ENCODE results near the gene LOXL3.

Gene LOXL3

GRCh38 chr2:74551942-74552913, 1.5 kb downstream of the LOXL3 start:
- no peak for DNase-seq (ENCODE audit: low spot score)

GRCh38 chr2:74551530-74551929, 2.2 kb downstream of the LOXL3 start:
- no peak for DNase-seq (ENCODE audit: low spot score)

- no peak for DNase-seq (ENCODE audit: low spot score)
These were observed 3.5 kb downstream of the LOXL3 start for GRCh38 chr2:74550231-74550630.

DNA sequence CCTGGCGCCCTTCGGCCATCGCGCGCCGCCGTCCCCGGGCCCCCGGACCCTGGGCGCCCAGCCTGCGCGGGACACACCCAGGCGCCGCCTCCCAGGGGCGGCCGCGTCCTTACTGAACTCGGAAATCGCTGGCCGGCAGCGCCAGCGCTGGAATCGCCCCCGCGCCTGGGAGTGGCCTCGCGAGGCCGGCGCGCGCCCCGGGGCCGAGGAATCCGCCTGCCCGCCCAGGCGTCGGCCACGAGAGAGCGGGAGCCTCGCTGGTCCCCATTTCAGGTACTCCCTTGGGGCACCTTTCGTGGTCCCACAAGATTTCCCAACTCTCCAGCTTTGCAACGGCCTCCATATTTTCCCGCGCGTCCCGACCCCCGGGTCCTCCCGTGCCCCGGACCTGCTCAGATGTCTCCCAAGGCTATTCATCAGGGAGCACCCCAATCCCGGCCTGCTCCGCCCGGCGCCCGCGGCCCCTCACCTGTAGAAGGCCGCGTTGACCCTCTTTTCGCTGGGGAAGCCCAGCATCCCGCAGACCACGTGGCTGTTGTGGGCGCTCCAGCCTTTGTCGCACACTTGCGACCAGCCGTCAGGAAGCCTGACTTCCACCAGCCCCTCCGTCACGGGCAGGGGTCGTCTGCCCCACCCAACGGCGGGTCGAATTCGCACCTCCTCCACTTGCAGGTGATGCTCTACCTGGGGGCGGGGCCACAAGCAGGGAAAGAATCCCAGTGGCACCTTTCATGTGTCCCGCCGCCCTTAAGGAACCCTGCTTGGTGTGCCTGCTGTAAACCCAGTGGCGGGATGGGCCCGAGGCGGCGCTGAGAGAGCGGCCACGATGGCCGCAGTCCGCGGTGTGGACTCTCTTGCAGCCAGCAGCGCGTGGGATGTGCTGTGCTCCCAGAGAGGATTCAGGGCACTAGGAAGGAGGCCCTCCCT, 4.6 kb downstream of the LOXL3 start:
- no peak for DNase-seq (ENCODE audit: low spot score)

DNA sequence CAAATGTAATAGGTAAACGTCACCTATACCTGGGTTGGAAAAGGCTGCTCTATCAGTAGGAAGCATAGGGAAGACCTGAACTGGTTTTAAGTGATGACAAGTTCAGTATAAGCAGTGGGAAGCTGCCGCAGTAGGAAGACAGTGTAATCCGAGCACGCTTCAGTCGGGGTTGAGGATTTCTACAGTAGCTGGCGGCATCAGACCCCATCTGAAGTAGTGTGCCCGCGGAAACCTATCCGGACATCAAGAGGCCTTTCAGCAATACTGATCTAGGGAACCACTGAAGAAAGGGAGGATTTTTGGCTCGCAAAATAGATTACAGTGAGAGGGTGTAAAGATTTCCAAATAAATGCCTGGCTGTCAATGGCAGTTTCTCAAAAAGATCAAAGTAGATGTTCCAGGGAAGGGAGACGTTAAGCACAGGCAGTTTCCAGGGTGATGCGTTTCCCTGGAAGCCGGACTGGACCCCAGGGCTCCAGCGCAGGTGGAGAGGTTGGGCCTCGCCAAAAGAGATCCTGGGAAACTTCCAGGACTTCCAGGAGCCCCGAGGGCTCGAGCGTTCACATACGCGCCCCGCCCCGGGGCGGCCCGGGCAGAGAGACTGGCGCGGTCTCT, 5.3 kb downstream of the LOXL3 start:
- no peak for DNase-seq (ENCODE audit: low spot score)

DNA sequence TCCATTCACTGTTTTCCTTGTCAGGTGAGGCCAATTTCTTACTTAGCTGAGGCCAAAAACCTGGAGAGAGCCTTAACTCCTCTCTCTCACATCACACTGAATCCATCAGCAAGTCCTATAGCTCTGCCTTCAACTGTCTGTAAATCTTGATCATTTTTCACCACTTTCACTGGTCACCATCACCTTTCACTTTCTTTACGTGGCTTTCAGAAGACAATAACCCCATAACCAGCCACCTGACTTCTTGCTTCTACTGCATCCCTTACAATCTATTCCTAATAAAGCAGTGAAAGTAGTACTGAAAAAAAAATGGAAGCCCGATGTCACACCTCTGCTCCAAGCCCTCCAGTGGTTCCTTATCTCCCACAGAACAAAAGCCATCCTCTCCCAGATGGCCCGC, 7.7 kb downstream of the LOXL3 start:
- DNase-seq (ENCODE audit: low spot score): no peak

GRCh38 chr2:74544634-74545033, 9.1 kb downstream of the LOXL3 start:
- no peak for DNase-seq (ENCODE audit: low spot score)

GRCh38 chr2:74542978-74543377, 10.8 kb downstream of the LOXL3 start:
- no peak for DNase-seq (ENCODE audit: low spot score)

DNA sequence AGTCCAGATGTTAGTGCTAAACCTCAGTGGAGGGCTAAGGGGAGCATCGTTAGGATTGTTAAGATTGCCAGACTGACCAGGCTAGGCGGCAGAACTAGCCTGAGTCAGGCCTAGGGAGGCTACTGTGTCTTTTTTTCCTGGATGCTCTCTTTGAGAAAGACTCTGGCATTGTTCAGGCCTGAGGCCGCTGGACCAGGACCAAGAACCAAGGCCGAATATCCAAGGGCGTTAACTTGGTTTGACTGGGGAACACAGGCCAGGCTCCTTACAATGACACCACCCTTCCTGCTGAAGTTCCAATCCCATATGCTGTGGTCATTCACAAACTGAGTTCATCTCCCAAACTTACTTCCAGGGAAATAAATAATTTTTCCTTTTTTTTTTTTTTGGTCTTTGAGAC, 13.5 kb downstream of the LOXL3 start:
- no peak for DNase-seq (ENCODE audit: low spot score)

DNA sequence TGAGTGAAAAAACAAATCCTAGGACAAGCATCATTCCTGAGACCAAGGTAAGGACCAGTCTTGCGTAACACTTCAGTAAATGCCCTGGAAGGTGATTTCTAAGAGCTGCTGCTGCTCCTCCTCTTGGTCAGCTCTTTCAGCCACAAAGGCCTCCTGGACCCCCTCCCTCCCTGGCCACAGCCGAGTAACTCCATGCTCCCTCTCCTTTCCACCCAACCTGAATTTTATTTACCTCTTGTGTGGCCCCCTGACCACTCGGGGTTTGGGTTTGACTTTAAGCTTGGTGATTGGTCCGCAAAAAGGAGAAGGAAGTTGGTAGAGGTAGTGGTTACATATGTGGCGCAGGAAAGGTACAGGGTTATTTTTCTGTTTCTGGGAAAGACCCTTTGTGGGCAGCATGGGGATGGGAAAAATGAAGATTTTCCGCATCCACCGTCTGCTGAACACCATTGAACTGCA, 14.8 kb downstream of the LOXL3 start:
- no peak for DNase-seq (ENCODE audit: low spot score)

DNA sequence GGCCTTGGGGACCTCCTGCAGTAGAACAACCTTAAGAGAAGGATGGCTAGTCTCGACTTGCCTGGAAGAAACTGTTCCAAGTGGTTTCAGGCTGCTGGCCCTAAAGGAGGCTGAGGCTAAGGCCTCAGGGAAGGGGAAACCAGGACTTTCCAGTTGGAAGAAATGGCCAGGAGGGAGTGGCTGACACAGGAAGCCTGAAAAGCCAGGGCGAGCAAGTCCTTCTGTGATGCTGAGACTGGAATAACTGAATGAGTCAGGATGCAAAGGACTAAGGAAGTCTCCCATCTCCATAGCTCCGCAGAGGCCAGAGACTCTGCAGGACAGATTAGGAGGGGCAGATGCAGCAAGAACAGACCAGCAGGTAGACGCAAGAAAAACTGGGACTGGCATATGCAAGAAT, 16.6 kb downstream of the LOXL3 start:
- no peak for DNase-seq (ENCODE audit: low spot score)

DNA sequence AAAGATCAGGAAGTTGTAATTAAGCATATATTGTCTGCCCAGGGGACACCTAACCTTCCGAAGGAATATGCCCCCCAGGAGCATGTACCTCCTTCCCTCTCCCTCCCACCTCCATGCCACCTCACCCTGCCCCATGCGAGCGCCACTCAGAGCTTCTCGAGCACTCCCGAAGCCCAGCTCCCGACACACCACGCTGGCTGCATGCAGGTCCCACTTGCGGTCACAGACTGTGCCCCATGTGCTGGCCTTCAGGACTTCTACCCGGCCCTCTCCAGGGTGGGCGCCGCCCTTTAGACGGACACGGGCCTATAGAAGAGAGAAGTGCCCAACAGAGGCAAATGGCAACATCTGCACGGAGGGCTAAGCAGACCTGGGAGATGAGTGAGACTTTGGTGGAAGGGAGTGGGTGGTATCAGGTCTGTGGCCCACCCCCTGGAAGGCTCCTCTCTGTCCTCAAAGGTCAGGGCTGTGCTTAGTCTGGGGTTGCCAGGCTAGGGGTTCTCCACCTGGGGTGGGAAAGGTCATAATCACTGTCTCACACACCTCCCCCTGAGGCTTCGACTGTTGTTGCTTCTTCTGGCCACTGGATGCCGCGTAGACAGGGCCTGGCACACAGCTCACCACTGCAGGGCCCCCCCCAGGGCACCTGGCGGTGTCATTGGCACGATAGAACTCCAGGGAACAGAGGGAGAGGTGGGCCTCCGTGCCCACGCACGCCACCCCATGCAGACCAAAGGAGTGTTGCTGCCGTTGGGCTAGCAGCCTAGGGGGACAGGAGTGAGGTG, 17.4 kb downstream of the LOXL3 start:
- DNase-seq (ENCODE audit: low spot score): no peak

GRCh38 chr2:74535440-74535965, 18.2 kb downstream of the LOXL3 start:
- DNase-seq (ENCODE audit: low spot score): no peak

GRCh38 chr2:74534411-74534810, 19.3 kb downstream of the LOXL3 start:
- no peak for DNase-seq (ENCODE audit: low spot score)

DNA sequence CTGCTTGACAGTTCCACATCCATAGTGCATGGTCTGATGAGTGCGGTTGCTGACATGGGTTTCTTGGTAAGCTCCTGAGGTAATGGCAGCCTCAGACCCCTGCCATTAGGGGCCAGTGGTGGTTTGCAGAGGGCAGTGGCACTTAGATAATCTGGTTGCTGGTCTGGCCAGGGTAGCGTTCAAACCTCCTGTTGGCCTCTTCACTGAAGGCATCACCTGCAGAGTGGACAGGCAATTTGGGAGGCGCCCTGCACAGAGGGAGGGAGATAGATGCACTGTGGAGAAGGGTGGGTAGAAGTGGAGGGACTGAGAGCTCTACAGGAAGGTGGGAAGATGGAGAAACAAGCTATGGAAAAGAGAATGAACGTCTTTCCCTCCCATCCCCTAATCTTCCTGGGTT, 20.3 kb downstream of the LOXL3 start:
- no peak for DNase-seq (ENCODE audit: low spot score)

DNA sequence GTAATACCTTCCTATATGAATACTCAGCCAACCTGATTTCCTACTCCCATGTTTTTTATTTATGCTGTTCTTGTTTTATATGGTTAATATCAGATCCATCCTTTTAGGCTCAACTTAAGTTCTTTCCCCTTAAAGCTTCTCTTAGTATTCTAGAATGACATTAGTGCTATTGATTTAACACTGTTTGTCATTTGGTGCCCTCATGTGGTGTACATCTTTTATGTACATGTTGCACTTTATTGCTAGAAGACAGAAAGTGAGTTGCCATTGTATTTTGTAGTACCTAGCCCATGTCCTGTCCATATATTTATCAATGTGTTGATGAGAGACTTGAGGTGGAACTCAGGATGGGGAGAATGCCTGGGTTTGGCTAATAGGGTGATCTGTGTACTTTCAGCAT, 21.5 kb downstream of the LOXL3 start:
- DNase-seq (ENCODE audit: low spot score): peak; percentile 38

GRCh38 chr2:74531666-74532065, 22.1 kb downstream of the LOXL3 start:
- DNase-seq (ENCODE audit: low spot score): no peak

GRCh38 chr2:74530239-74531187, 23.2 kb downstream of the LOXL3 start:
- peak; percentile 75 for DNase-seq (ENCODE audit: low spot score)

GRCh38 chr2:74529357-74530238, 24.1 kb downstream of the LOXL3 start, which contains the start of the genes AUP1 and HTRA2:
TSS of gene AUP1 (minus strand) at chr2:74529706. CDS start at chr2:74529629, 77 bp downstream.
TSS of gene HTRA2 (plus strand) at chr2:74529933. CDS start at chr2:74530007, 74 bp downstream.
- peak; percentile 98 for DNase-seq (ENCODE audit: low spot score)

All from activated CD4-positive, alpha-beta T cell treated with anti-CD3 and anti-CD28 coated beads, Interleukin-2, Interleukin-4, amounts not matched to agents 100 ng/mL and 50 ng/mL, durations not matched to agents 16 hours and 8 hours (primary cell).